Osteoblast (primary cell): ENCODE data around the gene CASZ1. TPM values are rescaled to one million over a fixed set of nuclear protein-coding genes. Genes with fewer than 3 reads are reported as not detected.

Experiments used
- DNase-seq: peaks from one replicate; pipeline ENCODE4 v3.0.0; 2011; ENCODE audit warnings: low spot score, mixed read lengths; ENCODE audit not compliant: insufficient read length; ENCODE audit errors: missing footprints
- H2AFZ ChIP-seq: 2 replicates; pipeline ENCODE4 v1.6.0; 2011; ENCODE audit warnings: mild to moderate bottlenecking, low read length
- H3K27ac ChIP-seq: 2 replicates; pipeline ENCODE4 v1.5.1; 2011; ENCODE audit warnings: mild to moderate bottlenecking, low read depth, low read length, moderate library complexity
- H3K27me3 ChIP-seq: 2 replicates; pipeline ENCODE4 v1.6.0; 2012; ENCODE audit warnings: mild to moderate bottlenecking, control low read depth, inconsistent platforms, low read length, moderate library complexity; ENCODE audit not compliant: insufficient read depth
- H3K36me3 ChIP-seq: 2 replicates; pipeline ENCODE4 v1.5.1; 2011; ENCODE audit warnings: mild to moderate bottlenecking, low read length, control low read depth, moderate library complexity; ENCODE audit not compliant: insufficient read depth
- H3K4me1 ChIP-seq: 2 replicates; pipeline ENCODE4 v1.5.1; 2011; ENCODE audit warnings: mild to moderate bottlenecking, low read length, control low read depth, moderate library complexity; ENCODE audit not compliant: insufficient read depth
- H3K4me2 ChIP-seq: 2 replicates; pipeline ENCODE4 v1.6.0; 2011; ENCODE audit warnings: mild to moderate bottlenecking, low read length; ENCODE audit not compliant: insufficient read depth
- H3K4me3 ChIP-seq: fragments of 200-600 bp; sonication (generic); 3 replicates; pipeline ENCODE4 v1.5.1; 2012; ENCODE audit warnings: mild to moderate bottlenecking, low read length, inconsistent platforms; ENCODE audit not compliant: insufficient read depth
- H3K79me2 ChIP-seq: 2 replicates; pipeline ENCODE4 v1.6.0; 2012; ENCODE audit warnings: mild to moderate bottlenecking, low read length, control low read depth, inconsistent platforms; ENCODE audit not compliant: insufficient read depth
- H3K9me3 ChIP-seq: 2 replicates; pipeline ENCODE4 v1.5.1; 2011; ENCODE audit warnings: low read depth, low read length, control low read depth
- H4K20me1 ChIP-seq: 2 replicates; pipeline ENCODE4 v1.6.0; 2012; ENCODE audit warnings: mild to moderate bottlenecking, low read length, control low read depth; ENCODE audit not compliant: insufficient read depth
- CTCF ChIP-seq: IDR thresholded peaks from 2 replicates; pipeline ENCODE4 v1.5.1; 2011; ENCODE audit warnings: mild to moderate bottlenecking, low read depth, low read length, moderate library complexity; ENCODE audit errors: extremely low read depth
- total RNA-seq: library from RNA; depleted of rRNA; stranded (reverse); fragments of >200 nt; gene quantifications from 2 replicates; pipeline ENCODE4 v1.2.3, GENCODE V29; 2012

CASZ1 gene
- total RNA-seq, 1 donor: 0.36 TPM

DNA sequence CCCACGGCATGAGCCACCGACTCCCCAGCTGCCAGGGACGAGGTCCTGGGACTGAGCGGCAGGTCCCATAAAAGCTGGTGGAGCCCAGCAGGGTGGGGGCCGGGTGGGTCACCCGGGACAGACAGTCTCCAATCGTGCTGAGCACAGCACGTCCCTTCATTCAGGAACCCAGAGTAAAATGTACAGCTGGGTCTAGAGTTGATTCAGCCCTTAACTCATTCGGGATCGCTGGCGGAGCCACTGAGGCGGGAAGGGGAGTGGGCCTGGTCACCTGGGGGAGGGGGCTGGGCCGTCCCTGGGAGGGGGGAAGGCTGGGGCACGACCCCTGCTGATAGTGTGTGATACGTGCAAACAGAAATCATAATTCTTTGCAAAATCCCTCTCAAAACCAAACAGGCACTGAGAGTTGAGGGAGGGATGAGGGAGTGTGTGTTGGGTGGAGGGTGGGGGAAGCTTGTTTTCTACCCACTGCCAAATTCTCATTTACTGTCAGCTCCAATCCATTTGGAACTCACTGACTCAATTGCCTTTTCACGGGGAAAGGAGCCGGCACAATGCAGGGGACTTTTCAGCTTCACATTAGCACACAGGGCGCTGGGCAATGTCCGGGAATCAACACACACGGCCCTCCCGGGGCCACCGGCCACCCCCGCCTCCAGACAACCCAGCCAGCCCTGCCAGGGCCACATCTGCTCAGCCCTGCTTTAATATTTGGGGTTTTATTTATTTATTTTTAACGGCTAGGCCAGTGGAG is 13.8 kb downstream of the CASZ1 start:
- Histone ChIP-seq H4K20me1 (no peaks in the 10 kb centered on the region), H3K4me3 (no peak overlapping the region), H2AFZ (no peak overlapping the region), H3K4me2 (no peak overlapping the region), H3K79me2 (no peaks in the 10 kb centered on the region), H3K36me3 (no peaks in the 10 kb centered on the region), H3K27me3 (peaks cover 64% of the 10 kb centered on the region), H3K27ac (no peak overlapping the region), H3K4me1 (no peaks in the 10 kb centered on the region), H3K9me3 (no peaks in the 10 kb centered on the region)
- peak; percentile 51 for DNase-seq
- TF ChIP-seq CTCF: no peak

DNA sequence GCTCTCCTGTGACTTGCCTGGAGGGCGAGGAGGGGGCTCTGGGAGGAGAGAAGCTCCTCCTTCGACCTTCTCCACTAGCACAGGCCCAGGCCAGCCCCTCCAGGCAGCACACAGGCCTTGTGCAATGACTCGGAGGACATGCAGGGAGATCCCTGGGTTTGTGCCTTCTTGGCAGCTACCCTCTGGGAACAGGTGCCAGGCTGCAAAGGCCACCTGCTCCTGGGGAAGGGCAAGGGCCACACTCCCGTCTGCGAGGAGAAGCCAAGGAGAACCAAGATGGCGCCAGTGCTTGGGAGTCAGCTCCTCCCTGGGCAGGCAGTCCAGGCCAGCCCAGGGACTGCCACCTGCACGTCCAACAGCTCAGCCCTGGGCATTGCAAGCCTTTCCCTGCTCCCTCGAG is 15.3 kb downstream of the CASZ1 start:
- Histone ChIP-seq H3K4me1 (no peaks in the 10 kb centered on the region), H3K4me3 (no peak overlapping the region), H3K4me2 (no peak overlapping the region), H3K9me3 (no peaks in the 10 kb centered on the region), H3K79me2 (no peaks in the 10 kb centered on the region), H2AFZ (no peak overlapping the region), H3K27ac (no peak overlapping the region), H3K27me3 (peaks cover 53% of the 10 kb centered on the region), H3K36me3 (no peaks in the 10 kb centered on the region), H4K20me1 (no peaks in the 10 kb centered on the region)
- no peak for TF ChIP-seq CTCF
- DNase-seq: no peak

DNA sequence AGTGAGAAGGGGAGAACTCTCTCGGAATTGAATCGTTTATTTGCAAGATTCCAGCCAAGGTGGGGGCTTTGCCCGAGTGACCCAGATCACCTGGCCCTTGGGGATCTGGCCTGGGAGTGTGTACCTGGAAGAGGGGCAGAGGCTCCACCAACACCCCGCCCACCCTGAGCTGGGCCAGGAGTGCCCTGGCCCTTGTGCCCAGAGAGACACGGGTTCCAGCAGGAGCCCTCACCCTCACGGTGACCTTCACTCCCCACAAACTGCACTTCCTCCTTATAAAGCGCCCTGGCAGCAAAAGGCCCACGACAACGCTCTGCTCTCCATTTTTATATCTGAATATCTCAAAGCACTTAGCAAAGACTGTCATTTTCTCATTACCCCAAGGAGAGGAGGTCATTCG is 16.6 kb downstream of the CASZ1 start:
- Histone ChIP-seq H2AFZ (no peak overlapping the region), H3K4me1 (no peaks in the 10 kb centered on the region), H3K9me3 (no peaks in the 10 kb centered on the region), H3K27ac (no peak overlapping the region), H3K27me3 (peaks cover 53% of the 10 kb centered on the region), H3K79me2 (no peaks in the 10 kb centered on the region), H4K20me1 (no peaks in the 10 kb centered on the region), H3K4me2 (no peak overlapping the region), H3K4me3 (no peak overlapping the region), H3K36me3 (no peaks in the 10 kb centered on the region)
- DNase-seq: no peak
- no peak for TF ChIP-seq CTCF

- no peaks in the 10 kb centered on the region for H4K20me1 ChIP-seq
- no peaks in the 10 kb centered on the region for H3K79me2 ChIP-seq
- no peaks in the 10 kb centered on the region for H3K9me3 ChIP-seq
- TF ChIP-seq CTCF: no peak
- H3K36me3 ChIP-seq: no peaks in the 10 kb centered on the region
- no peak for DNase-seq
- no peaks in the 10 kb centered on the region for H3K4me1 ChIP-seq
- no peak overlapping the region for H3K4me2 ChIP-seq
- H2AFZ ChIP-seq: no peak overlapping the region
- H3K4me3 ChIP-seq: no peak overlapping the region
- no peak overlapping the region for H3K27ac ChIP-seq
- H3K27me3 ChIP-seq: peaks cover 51% of the 10 kb centered on the region
These were observed 17.2 kb downstream of the CASZ1 start for GRCh38 chr1:10779201-10779600.
